Smooth muscle cell (in vitro differentiated cells): Measurements from ENCODE around the gene STX7. TPM values are rescaled to one million over a fixed set of nuclear protein-coding genes. Genes with fewer than 3 reads are reported as not detected.

Experiments
- DNase-seq: peaks from one replicate; lab custom pipeline; 2025; ENCODE audit not compliant: unreplicated experiment; lab: John Stamatoyannopoulos, UW
- H2AFZ ChIP-seq: fragments of 200-600 bp; sonication (generic); 2 replicates; pipeline ENCODE4 v1.6.0; 2016; ENCODE audit warnings: antibody characterized with exemption, low read depth, mild to moderate bottlenecking
- H3F3A ChIP-seq: fragments of 200-600 bp; sonication (generic); 2 replicates; pipeline ENCODE4 v1.6.0; 2017; ENCODE audit warnings: antibody characterized with exemption, low read depth
- H3K27ac ChIP-seq: fragments of 200-600 bp; sonication (generic); 2 replicates; pipeline ENCODE4 v1.5.1; 2016; ENCODE audit warnings: low read depth, mild to moderate bottlenecking
- H3K27me3 ChIP-seq: fragments of 200-600 bp; sonication (generic); 2 replicates; pipeline ENCODE4 v1.6.1; 2016; ENCODE audit warnings: low read depth, mild to moderate bottlenecking
- H3K36me3 ChIP-seq: fragments of 200-600 bp; sonication (generic); 2 replicates; pipeline ENCODE4 v1.5.1; 2016; ENCODE audit warnings: low read depth
- H3K4me1 ChIP-seq: fragments of 200-600 bp; sonication (generic); 2 replicates; pipeline ENCODE4 v1.5.1; 2016; ENCODE audit warnings: low read depth
- H3K4me2 ChIP-seq: fragments of 200-600 bp; sonication (generic); 2 replicates; pipeline ENCODE4 v1.6.0; 2016; ENCODE audit warnings: mild to moderate bottlenecking
- H3K4me3 ChIP-seq: fragments of 200-600 bp; sonication (generic); 2 replicates; pipeline ENCODE4 v1.5.1; 2016; ENCODE audit warnings: mild to moderate bottlenecking
- H3K79me2 ChIP-seq: fragments of 200-600 bp; sonication (generic); 2 replicates; pipeline ENCODE4 v1.6.0; 2016; ENCODE audit warnings: low read depth, mild to moderate bottlenecking
- H3K9ac ChIP-seq: fragments of 200-600 bp; sonication (generic); 2 replicates; pipeline ENCODE4 v1.6.0; 2016; ENCODE audit warnings: low read depth
- H3K9me3 ChIP-seq: fragments of 200-600 bp; sonication (generic); replicated peaks from 2 replicates; pipeline ENCODE4 v1.5.1; 2016; ENCODE audit warnings: low read depth
- H4K20me1 ChIP-seq: fragments of 200-600 bp; sonication (generic); 2 replicates; pipeline ENCODE4 v1.6.0; 2016; ENCODE audit warnings: low read depth
- WGBS: methylation state at CpG from one replicate; pipeline ENCODE4 v1.1.7; 2016; ENCODE audit warnings: low lambda C conversion rate; 5-methylcytosine and 5-hydroxymethylcytosine counted together
- polyA plus RNA-seq: library from polyadenylated mRNA; unstranded; fragments of >200 nt; fragmentation: Nextera tagmentation; extraction: Ambion mirVana; gene quantifications from 2 replicates; pipeline ENCODE4 v1.2.1, GENCODE V29; 2016
- total RNA-seq: library from RNA; depleted of rRNA; stranded (reverse); fragments of >200 nt; gene quantifications from 2 replicates; pipeline ENCODE4 v1.2.3, GENCODE V29; 2014
- TF ChIP-seq, protein P1 (sequence below): fragments of 200-600 bp; sonication (generic); IDR thresholded peaks from 2 replicates; pipeline ENCODE4 v1.5.1; 2017; ENCODE audit warnings: borderline replicate concordance, mild to moderate bottlenecking, antibody characterized with exemption; ENCODE audit not compliant: insufficient read depth, poor library complexity, severe bottlenecking

STX7 gene
- total and polyA plus RNA-seq, 2 experiments from 2014 or later: 26.0 to 27.4 TPM

DNA sequence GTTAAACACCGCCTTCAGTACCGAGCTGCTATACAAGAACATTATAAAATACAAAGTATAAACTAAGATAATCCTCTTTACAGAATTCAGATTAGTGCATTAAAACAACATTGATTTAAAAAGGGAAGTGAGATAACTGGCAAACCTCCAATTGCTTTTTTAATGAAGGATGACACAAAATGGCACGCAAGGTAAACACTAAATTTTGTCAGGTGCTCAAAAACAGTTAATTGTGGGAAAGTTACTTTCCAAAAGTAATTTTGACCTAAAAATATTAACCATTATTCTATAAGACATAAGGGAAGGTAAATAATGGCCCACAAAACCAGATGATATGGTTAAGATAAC lies 53.3 kb downstream of the STX7 start:
- 96% methylated on average over 3 of the region's 3 CpGs for WGBS

DNA sequence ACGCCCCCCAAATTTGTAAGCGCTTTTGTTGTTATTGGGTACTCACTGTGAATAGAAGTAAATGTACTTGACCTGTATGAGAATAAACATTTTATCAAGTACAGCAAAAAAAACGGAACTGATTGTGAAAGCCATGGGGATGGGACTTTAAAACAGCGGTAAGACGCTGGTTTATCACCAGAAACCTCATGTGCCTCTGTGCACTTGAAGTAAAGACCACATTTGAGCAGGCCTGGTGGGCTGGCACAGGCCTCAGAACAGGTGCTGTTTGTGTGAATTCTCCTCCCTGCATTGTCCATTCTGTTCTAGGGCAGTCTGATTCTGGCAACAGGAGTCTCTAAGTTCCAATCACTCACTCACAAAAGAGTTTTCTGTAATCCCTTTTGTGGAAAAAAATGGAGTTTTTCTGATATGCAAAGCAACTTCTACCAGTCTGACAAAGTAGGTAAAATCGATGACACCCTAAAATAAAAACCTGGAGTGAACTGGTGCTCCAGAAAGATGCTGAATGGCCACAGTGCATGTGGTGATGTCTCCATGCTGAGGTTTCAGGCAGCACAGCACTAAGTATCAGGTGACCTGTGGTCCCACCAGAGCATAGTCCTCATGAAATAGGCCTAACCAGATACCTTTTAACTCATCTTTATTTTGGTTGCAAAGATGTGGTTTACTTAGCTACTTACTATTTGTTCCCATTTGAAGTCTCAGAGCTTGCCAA lies 53.9 kb downstream of the STX7 start:
- H3K4me2 ChIP-seq: no peak overlapping the region
- TF ChIP-seq, protein P1, sequence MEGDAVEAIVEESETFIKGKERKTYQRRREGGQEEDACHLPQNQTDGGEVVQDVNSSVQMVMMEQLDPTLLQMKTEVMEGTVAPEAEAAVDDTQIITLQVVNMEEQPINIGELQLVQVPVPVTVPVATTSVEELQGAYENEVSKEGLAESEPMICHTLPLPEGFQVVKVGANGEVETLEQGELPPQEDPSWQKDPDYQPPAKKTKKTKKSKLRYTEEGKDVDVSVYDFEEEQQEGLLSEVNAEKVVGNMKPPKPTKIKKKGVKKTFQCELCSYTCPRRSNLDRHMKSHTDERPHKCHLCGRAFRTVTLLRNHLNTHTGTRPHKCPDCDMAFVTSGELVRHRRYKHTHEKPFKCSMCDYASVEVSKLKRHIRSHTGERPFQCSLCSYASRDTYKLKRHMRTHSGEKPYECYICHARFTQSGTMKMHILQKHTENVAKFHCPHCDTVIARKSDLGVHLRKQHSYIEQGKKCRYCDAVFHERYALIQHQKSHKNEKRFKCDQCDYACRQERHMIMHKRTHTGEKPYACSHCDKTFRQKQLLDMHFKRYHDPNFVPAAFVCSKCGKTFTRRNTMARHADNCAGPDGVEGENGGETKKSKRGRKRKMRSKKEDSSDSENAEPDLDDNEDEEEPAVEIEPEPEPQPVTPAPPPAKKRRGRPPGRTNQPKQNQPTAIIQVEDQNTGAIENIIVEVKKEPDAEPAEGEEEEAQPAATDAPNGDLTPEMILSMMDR: no peak
- no peak overlapping the region for H3K9ac ChIP-seq
- H3K9me3 ChIP-seq: no peaks in the 10 kb centered on the region
- no peak for DNase-seq
- no peaks in the 10 kb centered on the region for H3K27me3 ChIP-seq
- H3K36me3 ChIP-seq: peaks cover 18% of the 10 kb centered on the region
- H3K79me2 ChIP-seq: no peaks in the 10 kb centered on the region
- H3K4me3 ChIP-seq: no peak overlapping the region
- no peaks in the 10 kb centered on the region for H3K4me1 ChIP-seq
- 98% methylated on average over 6 of the region's 6 CpGs for WGBS
- no peak overlapping the region for H2AFZ ChIP-seq
- no peaks in the 10 kb centered on the region for H4K20me1 ChIP-seq
- no peak overlapping the region for H3K27ac ChIP-seq
- H3F3A ChIP-seq: no peaks in the 10 kb centered on the region

More for the DNA sequence above, 53.3 kb downstream of the STX7 start:
- Histone ChIP-seq H3K4me1 (no peaks in the 10 kb centered on the region), H3K4me3 (no peak overlapping the region), H3K9me3 (no peaks in the 10 kb centered on the region), H2AFZ (no peak overlapping the region), H3K79me2 (no peaks in the 10 kb centered on the region), H4K20me1 (no peaks in the 10 kb centered on the region), H3K4me2 (no peak overlapping the region), H3K36me3 (peaks cover 18% of the 10 kb centered on the region), H3K27ac (no peak overlapping the region), H3K9ac (no peak overlapping the region), H3F3A (no peaks in the 10 kb centered on the region), H3K27me3 (no peaks in the 10 kb centered on the region)
- TF ChIP-seq, protein P1: no peak
- no peak for DNase-seq

DNA sequence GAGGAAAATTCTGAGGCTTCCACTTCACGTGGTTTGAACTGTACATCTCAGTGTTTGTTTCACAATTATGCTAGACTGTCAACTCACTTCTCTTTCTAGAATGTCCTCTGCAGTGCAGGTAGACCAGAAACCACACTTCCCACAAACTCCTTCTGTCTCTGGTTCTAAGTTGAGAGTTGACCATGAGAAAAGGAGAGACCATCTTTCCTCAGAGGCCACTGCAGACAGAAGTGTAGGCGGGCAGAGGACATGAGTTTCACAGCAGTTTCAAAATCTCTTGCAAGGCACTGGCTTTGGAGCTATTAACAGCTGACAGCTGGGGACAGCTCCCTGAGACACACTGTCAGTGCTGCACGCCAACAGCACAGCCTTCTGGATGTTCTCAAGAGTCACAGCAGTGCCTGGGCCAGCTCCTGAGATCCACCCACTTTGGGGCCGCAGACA lies 56.2 kb downstream of the STX7 start:
- no peak overlapping the region for H3K9ac ChIP-seq
- TF ChIP-seq, protein P1: peak; percentile 11

DNA sequence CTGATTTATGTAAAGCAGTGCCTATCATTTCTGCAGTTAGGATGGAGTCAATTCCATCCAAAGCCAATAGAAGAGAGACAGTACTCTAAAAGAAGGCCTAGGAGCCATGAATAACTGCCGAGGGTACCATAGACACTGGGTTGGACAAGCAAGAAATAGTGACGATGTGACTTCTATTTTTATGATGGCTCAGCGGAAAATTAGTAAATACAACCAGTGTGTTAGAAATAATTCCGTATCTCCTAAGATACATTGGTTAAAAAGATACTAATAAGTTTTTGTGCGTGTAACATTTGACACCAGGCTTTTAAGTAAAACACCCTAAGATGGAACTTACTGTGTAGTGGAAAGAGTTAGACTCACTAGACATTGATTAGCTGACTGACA lies 66.1 kb downstream of the STX7 start:
- no peak overlapping the region for H3K9ac ChIP-seq
- no peaks in the 10 kb centered on the region for H3K27me3 ChIP-seq
- no peaks in the 10 kb centered on the region for H3K79me2 ChIP-seq
- H3F3A ChIP-seq: no peaks in the 10 kb centered on the region
- DNase-seq: no peak
- peaks cover 8% of the 10 kb centered on the region for H3K4me1 ChIP-seq
- H4K20me1 ChIP-seq: no peaks in the 10 kb centered on the region
- no peak overlapping the region for H3K4me3 ChIP-seq
- H3K36me3 ChIP-seq: no peaks in the 10 kb centered on the region
- H3K9me3 ChIP-seq: peaks cover 2% of the 10 kb centered on the region
- no peak overlapping the region for H2AFZ ChIP-seq
- TF ChIP-seq, protein P1: no peak
- H3K27ac ChIP-seq: no peak overlapping the region
- no peak overlapping the region for H3K4me2 ChIP-seq
- WGBS: 95% methylated on average over 5 of the region's 5 CpGs

More for the DNA sequence above, 56.2 kb downstream of the STX7 start:
- Histone ChIP-seq H3K4me1 (no peaks in the 10 kb centered on the region), H3K27me3 (no peaks in the 10 kb centered on the region), H3K4me3 (no peak overlapping the region), H4K20me1 (no peaks in the 10 kb centered on the region), H3K4me2 (no peak overlapping the region), H3K9me3 (no peaks in the 10 kb centered on the region), H3K79me2 (no peaks in the 10 kb centered on the region), H3K27ac (no peak overlapping the region), H2AFZ (no peak overlapping the region), H3K36me3 (peaks cover 11% of the 10 kb centered on the region), H3F3A (no peaks in the 10 kb centered on the region)
- WGBS: 40% methylated on average over 4 of the region's 4 CpGs
- peak; percentile 3 for DNase-seq
